ENCODE results near the gene HBP1.

DNA sequence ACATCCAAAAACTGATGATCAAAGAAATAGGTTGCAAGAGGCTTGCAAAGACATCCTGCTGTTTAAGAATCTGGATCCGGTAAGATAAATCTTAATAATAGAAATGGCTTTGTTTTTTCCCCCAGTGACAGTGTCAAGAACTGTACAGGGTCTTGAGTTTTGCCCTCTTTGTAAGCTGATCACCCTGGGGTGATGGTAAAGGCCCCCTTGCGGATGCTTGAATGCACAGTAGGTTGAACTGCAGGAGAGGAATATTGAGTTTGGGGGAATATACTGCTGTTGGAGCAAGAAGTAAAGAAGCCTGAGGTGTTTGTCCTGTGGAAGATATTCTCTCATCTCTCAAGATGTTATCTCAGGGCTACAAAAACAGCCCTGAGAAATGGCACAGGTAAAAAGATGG, 40.6 kb upstream of the HBP1 start:
- no peak for TF ChIP-seq POLR2AphosphoS5 (IDR thresholded peaks at IDR 0.05; ENCODE audit: low read depth)
- TF ChIP-seq, protein P1, sequence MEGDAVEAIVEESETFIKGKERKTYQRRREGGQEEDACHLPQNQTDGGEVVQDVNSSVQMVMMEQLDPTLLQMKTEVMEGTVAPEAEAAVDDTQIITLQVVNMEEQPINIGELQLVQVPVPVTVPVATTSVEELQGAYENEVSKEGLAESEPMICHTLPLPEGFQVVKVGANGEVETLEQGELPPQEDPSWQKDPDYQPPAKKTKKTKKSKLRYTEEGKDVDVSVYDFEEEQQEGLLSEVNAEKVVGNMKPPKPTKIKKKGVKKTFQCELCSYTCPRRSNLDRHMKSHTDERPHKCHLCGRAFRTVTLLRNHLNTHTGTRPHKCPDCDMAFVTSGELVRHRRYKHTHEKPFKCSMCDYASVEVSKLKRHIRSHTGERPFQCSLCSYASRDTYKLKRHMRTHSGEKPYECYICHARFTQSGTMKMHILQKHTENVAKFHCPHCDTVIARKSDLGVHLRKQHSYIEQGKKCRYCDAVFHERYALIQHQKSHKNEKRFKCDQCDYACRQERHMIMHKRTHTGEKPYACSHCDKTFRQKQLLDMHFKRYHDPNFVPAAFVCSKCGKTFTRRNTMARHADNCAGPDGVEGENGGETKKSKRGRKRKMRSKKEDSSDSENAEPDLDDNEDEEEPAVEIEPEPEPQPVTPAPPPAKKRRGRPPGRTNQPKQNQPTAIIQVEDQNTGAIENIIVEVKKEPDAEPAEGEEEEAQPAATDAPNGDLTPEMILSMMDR (conservative IDR thresholded peaks at IDR 0.05; ENCODE audit: low read depth in 2 of 2) = 0 out of 4 replicates have a peak, but pooled peaks of 1 of the 2 experiments have one; percentile 3
- TF ChIP-seq EZH2 (IDR thresholded peaks at IDR 0.05; ENCODE audit: low read depth, unreplicated experiment) = no peak
- TF ChIP-seq, protein P2, sequence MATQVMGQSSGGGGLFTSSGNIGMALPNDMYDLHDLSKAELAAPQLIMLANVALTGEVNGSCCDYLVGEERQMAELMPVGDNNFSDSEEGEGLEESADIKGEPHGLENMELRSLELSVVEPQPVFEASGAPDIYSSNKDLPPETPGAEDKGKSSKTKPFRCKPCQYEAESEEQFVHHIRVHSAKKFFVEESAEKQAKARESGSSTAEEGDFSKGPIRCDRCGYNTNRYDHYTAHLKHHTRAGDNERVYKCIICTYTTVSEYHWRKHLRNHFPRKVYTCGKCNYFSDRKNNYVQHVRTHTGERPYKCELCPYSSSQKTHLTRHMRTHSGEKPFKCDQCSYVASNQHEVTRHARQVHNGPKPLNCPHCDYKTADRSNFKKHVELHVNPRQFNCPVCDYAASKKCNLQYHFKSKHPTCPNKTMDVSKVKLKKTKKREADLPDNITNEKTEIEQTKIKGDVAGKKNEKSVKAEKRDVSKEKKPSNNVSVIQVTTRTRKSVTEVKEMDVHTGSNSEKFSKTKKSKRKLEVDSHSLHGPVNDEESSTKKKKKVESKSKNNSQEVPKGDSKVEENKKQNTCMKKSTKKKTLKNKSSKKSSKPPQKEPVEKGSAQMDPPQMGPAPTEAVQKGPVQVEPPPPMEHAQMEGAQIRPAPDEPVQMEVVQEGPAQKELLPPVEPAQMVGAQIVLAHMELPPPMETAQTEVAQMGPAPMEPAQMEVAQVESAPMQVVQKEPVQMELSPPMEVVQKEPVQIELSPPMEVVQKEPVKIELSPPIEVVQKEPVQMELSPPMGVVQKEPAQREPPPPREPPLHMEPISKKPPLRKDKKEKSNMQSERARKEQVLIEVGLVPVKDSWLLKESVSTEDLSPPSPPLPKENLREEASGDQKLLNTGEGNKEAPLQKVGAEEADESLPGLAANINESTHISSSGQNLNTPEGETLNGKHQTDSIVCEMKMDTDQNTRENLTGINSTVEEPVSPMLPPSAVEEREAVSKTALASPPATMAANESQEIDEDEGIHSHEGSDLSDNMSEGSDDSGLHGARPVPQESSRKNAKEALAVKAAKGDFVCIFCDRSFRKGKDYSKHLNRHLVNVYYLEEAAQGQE (IDR thresholded peaks at IDR 0.05; ENCODE audit: unreplicated experiment) = no peak
- TF ChIP-seq EZH2phosphoT487 (IDR thresholded peaks at IDR 0.05; ENCODE audit: unreplicated experiment) = no peak
- no peak for TF ChIP-seq NANOG (IDR thresholded peaks at IDR 0.05; ENCODE audit: borderline replicate concordance)
- no peak for TF ChIP-seq ZNF331 (CRISPR knock-in tag; IDR thresholded peaks at IDR 0.05; ENCODE audit: low read depth)
- no peak for TF ChIP-seq CREB1 (CRISPR knock-in tag; IDR thresholded peaks at IDR 0.05; ENCODE audit: low read depth)
- no peak for TF ChIP-seq ZNF114 (CRISPR knock-in tag; IDR thresholded peaks at IDR 0.05)
- TF ChIP-seq, protein P3, sequence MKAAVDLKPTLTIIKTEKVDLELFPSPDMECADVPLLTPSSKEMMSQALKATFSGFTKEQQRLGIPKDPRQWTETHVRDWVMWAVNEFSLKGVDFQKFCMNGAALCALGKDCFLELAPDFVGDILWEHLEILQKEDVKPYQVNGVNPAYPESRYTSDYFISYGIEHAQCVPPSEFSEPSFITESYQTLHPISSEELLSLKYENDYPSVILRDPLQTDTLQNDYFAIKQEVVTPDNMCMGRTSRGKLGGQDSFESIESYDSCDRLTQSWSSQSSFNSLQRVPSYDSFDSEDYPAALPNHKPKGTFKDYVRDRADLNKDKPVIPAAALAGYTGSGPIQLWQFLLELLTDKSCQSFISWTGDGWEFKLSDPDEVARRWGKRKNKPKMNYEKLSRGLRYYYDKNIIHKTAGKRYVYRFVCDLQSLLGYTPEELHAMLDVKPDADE (IDR thresholded peaks at IDR 0.05) = no peak
- no peak for TF ChIP-seq JUNB (IDR thresholded peaks at IDR 0.05; ENCODE audit: unreplicated experiment)
- TF ChIP-seq STAT1 (IDR thresholded peaks at IDR 0.05; ENCODE audit: unreplicated experiment) = no peak
